RWPE2 (cell line): ENCODE measurements around the gene RNF121.

Source experiments
- ATAC-seq: fragments of 200-7000 bp; cut with Tn5 transposase; 3 replicates; pipeline ENCODE4 v1.9.1; 2021; ENCODE audit warnings: low read depth
- DNase-seq: peaks from one replicate; pipeline ENCODE4 v3.0.0-alpha.2; 2020; ENCODE audit warnings: low spot score
- H3K27ac ChIP-seq: fragments of 450-650 bp; 2 replicates; pipeline ENCODE4 v1.5.1; 2017; ENCODE audit warnings: mild to moderate bottlenecking; ENCODE audit not compliant: poor library complexity, severe bottlenecking
- H3K27me3 ChIP-seq: fragments of 250-450 bp; sonication (Bioruptor Pico); 2 replicates; pipeline ENCODE4 v1.5.1; 2021; ENCODE audit warnings: mild to moderate bottlenecking, moderate library complexity; ENCODE audit not compliant: insufficient read depth, poor library complexity, severe bottlenecking
- H3K36me3 ChIP-seq: fragments of 250-450 bp; sonication (Bioruptor Pico); 2 replicates; pipeline ENCODE4 v1.5.1; 2020; ENCODE audit warnings: low read depth, mild to moderate bottlenecking, moderate library complexity
- H3K4me1 ChIP-seq: fragments of 250-450 bp; sonication (Bioruptor Pico); 2 replicates; pipeline ENCODE4 v1.5.1; 2021; ENCODE audit warnings: mild to moderate bottlenecking, moderate library complexity; ENCODE audit not compliant: insufficient read depth, poor library complexity, severe bottlenecking
- H3K4me3 ChIP-seq: fragments of 250-450 bp; sonication (Bioruptor Pico); 2 replicates; pipeline ENCODE4 v1.5.1; 2021; ENCODE audit warnings: mild to moderate bottlenecking, moderate library complexity; ENCODE audit not compliant: severe bottlenecking
- H3K9me3 ChIP-seq: fragments of 250-450 bp; sonication (Bioruptor Pico); 2 replicates; pipeline ENCODE4 v1.5.1; 2021; ENCODE audit warnings: mild to moderate bottlenecking, moderate library complexity; ENCODE audit not compliant: severe bottlenecking
- TF ChIP-seq, protein P1 (sequence below): fragments of 450-650 bp; IDR thresholded peaks from one replicate; pipeline ENCODE4 v1.5.1; 2017; ENCODE audit warnings: mild to moderate bottlenecking, moderate library complexity; ENCODE audit not compliant: poor library complexity, severe bottlenecking

RNF121 gene

DNA sequence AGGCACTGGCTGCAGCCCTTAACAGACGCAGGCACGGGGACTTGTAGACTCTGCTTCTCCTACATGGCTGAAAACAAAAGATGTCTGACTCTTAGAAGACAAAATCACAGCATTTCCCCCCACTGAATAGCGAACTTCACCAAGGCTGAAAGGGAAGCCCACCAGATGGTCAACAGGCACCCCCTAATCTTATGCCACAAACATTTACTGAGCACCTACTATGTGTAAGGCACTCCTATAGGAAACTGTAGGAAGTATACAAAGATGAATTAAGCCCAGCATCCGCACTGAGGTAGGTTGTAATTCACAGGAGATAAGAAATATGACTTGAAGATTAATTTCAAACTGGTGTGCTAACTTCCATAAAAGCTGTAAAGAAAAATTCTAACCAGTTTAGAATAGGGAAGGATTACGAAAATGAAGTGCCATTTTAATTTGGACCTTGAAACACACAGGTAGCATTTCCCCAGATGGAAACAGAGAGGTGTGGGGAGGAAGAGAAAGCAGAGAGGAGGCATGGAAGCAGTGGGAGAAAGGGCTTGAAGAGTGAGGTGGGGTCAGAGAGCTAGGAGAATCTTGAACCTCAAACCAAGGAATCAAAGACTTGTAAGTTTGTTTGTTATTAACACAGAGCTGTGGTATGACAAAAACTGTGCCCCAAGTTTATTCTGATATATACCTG lies 113.4 kb downstream of the RNF121 start:
- peak overlapping the region; percentile 84 for H3K27ac ChIP-seq
- TF ChIP-seq, protein P1, sequence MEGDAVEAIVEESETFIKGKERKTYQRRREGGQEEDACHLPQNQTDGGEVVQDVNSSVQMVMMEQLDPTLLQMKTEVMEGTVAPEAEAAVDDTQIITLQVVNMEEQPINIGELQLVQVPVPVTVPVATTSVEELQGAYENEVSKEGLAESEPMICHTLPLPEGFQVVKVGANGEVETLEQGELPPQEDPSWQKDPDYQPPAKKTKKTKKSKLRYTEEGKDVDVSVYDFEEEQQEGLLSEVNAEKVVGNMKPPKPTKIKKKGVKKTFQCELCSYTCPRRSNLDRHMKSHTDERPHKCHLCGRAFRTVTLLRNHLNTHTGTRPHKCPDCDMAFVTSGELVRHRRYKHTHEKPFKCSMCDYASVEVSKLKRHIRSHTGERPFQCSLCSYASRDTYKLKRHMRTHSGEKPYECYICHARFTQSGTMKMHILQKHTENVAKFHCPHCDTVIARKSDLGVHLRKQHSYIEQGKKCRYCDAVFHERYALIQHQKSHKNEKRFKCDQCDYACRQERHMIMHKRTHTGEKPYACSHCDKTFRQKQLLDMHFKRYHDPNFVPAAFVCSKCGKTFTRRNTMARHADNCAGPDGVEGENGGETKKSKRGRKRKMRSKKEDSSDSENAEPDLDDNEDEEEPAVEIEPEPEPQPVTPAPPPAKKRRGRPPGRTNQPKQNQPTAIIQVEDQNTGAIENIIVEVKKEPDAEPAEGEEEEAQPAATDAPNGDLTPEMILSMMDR: no peak
- DNase-seq (no peak), ATAC-seq (no peak)
- peaks cover 38% of the 10 kb centered on the region for H3K4me1 ChIP-seq
- peak overlapping the region; percentile 52 for H3K4me3 ChIP-seq
- no peaks in the 10 kb centered on the region for H3K9me3 ChIP-seq
- H3K27me3 ChIP-seq: no peaks in the 10 kb centered on the region
- peaks cover 12% of the 10 kb centered on the region; the same call in 1 of the 2 replicates for H3K36me3 ChIP-seq

DNA sequence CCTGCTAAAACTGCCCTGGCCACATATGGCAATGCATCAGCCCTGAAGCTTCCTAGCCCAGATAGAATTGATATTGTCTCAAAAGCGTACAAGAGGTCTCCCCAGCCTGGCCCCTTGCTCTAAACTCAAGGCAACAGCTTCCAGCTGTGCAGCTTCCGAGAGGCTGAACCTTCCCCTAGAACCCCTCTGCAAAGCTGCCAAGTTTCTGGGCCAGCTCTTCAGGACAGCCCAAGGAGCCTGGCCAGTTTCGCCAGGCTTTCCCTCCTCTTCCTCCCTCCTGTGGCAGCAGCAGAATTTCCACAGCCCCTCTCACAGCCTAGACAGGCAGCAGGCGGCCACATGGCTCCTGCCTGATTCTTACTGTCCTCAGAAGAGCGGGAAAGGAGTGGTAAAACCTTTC lies 117.0 kb downstream of the RNF121 start:
- H3K36me3 ChIP-seq: peaks cover 41% of the 10 kb centered on the region
- H3K9me3 ChIP-seq: no peaks in the 10 kb centered on the region
- TF ChIP-seq, protein P1: no peak
- no peak for DNase-seq
- no peak for ATAC-seq
- H3K27me3 ChIP-seq: no peaks in the 10 kb centered on the region
- no peak overlapping the region for H3K4me3 ChIP-seq
- H3K27ac ChIP-seq: no peak overlapping the region
- H3K4me1 ChIP-seq: peaks cover 11% of the 10 kb centered on the region
